HG03097 (cell line): Measurements from ENCODE around the gene KLF5.
"Not testable (repeated sequence)": the region's sequence is repeated elsewhere in the genome, so short reads cannot be mapped to it uniquely, and the experiment has no call there.

Source experiments
- ATAC-seq: cut with Tn5 transposase; IDR thresholded peaks from one replicate; pipeline ENCODE4 v1.9.1; 2021; ENCODE audit not compliant: unreplicated experiment, low FRiP score

The KLF5 gene

DNA sequence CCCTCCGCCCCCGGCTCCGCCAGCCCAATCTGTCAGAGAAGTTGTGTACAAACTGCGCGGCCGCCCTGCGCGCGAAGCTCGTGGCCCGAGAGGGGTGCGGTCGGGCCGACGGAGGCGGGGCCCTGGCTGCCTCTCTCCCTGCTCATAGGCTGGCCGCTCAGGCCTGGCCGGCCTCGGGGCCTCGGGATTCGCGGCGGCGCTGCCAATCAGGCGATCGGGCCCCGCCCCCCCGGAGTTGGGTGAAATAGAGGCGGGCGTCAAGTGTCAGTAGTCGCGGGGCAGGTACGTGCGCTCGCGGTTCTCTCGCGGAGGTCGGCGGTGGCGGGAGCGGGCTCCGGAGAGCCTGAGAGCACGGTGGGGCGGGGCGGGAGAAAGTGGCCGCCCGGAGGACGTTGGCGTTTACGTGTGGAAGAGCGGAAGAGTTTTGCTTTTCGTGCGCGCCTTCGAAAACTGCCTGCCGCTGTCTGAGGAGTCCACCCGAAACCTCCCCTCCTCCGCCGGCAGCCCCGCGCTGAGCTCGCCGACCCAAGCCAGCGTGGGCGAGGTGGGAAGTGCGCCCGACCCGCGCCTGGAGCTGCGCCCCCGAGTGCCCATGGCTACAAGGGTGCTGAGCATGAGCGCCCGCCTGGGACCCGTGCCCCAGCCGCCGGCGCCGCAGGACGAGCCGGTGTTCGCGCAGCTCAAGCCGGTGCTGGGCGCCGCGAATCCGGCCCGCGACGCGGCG is at the start of gene KLF5:
KLF5 (plus strand) TSS at position 270 of the 724 bp plus-strand sequence; CDS start at position 593, 323 bp downstream.
- peak; percentile 98 for ATAC-seq

DNA sequence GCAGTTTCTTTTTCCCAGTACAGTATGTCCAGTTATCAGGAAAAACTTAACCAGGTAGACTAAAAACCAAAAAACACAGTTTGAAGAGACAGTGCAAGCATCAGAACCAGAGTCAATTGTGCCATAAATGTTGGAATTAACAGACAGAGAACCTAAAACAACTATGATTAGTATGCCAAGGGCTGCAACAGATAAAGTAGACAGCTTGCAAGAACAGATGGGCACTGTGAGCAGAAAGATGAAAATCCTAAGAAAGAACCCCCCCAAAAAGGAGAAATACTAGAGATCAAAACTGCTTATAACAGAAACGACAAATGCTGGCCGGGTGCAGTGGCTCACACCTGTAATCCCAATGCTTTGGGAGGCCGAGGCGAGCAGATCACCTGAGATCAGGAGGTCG is 47.1 kb upstream of the KLF5 start:
- ATAC-seq: no peak

DNA sequence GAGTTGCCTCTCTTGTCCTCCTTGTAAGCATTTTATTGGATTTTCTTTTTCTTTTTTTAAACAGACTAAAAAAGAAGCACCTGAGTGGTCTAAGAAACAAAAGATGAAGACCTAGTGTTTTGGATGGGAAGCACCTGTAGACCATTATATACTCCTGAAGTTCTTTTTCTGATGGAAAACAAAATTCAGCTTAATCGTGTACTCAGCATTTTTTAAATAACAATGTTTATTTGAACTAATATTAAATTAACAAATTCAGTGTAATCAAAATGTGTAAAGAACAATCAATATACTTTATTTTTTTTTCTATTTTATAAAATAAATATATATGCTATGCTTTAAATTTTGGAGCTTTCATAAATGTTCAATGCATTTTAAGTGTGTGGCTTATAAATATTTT is 43.0 kb upstream of the KLF5 start:
- no peak for ATAC-seq

DNA sequence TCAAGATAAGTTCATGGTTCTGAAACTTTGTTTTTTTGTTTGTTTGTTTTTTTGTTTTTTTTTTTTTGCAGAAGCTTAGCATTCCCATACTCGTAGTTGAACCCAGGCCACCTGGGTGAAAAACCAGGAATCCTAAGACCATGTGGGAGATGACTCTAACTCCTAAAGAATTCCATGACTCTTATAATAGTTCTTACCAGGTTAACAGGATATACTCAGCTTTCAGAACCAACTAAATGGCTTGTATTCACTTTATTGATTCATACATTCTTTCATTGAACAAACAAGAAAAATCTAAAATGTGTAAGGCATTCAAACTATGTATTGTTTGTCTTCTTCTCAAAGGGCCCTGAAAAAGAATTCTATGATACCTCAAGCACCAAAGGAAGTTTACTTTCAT is 40.5 kb upstream of the KLF5 start:
- no peak for ATAC-seq

DNA sequence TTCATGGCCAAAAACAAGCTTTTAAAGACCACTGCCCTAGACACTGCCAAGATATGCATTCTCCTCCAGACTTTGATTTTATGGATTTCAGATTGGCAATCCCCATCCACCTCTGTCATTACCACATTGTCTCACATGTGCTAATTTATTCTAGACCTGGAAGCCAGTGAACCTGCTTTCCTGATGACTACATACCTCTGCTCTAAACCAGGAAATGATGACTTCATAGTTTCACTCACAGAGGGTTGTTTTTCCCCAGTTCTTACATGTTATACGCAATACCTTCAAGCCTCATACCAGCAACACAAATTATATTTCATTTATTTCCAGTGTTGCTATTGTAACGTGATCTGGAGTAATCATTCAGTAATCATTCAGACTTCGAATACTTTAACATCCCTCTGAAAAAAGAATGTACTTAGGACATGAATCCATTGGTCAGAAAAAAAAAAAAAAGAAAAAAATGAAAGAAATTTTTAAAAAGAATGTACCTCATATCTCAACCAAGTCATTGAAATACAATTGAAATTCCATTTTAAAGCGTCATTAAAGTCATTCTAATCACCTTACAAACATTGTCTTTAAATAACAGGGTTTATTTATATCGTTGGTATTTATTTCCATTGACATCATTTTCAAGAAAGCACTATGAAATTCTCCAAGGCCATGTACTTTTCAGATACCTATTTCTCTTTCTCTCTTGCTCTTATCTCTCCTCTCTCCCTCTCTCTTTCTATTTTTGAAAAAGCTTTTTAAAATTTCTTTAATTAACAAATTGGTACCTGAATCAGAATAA is 33.4 kb upstream of the KLF5 start:
- ATAC-seq: no peak

DNA sequence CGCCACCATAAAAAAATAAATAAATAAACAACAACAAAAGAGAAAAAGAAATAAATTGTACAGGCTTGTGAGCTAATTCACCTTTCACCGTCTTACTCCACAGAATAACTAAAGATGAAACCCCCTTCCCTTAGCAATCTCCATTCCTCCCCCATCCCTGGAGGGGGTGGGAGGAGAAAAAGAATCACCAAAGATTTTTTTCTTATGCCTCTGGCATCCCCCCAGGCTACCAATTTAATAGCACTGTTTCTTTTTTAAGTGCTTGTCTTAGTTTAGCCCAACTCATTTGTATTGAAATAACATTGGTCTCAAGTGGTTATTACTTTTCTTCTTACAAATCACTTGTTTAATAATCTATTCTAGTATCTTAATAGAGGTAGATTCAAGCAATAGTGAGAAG is 23.9 kb upstream of the KLF5 start:
- ATAC-seq: no peak

DNA sequence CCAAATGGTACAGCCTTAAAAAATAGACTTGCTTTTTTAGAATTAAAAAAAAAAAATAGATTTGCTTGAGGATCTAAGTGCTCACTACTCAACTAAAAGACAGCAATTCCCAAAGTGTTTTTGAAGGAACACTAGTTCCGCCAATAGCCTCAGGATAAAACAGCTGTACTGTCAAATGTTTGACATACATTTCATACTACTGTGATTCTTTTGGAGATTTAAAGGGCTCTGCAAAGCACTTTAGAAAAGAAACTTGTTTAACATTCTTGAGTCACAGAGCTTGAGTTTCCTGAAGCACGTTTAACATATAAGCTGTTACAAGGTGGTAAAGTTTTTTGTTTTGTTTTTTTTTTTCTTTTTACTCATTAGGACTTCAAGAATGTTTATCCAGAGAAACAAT is 23.1 kb upstream of the KLF5 start:
- no peak for ATAC-seq

DNA sequence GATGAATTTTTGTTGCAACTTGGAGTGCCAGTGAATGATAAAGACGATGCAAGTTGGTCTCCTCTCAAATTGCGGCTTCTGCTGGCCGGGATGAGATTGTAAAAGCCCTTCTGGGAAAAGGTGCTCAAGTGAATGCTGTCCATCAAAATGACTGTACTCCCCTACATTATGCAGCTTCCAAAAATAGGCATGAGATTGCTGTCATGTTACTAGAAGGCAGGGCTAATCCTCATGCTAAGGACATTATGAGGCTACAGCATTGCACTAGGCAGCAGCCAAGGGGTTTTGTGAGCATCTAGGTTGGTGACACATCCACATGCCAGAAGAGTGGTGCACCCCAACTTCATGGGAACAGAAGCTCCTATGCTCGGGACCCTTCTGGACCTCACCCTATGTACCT is 22.2 kb upstream of the KLF5 start:
- no peak for ATAC-seq

DNA sequence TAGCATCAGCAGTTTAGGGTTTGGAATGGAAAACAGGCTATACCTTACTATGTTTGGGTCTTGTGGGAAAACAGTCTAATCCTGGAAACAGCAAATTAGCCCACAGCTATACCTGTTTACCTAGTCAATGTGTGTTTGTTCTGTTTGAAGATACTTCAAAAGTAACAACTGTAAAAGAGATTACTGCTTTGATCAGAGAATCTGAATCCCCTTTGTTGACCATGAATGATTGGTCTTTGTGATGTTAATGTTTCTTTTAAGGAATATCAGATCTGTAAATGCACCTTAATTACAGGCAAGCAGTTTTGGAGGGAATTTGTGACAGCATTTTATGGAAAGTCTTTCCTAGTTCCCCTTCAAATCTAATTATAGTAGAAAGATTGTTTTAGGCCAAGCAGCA is 20.7 kb upstream of the KLF5 start:
- no peak for ATAC-seq

DNA sequence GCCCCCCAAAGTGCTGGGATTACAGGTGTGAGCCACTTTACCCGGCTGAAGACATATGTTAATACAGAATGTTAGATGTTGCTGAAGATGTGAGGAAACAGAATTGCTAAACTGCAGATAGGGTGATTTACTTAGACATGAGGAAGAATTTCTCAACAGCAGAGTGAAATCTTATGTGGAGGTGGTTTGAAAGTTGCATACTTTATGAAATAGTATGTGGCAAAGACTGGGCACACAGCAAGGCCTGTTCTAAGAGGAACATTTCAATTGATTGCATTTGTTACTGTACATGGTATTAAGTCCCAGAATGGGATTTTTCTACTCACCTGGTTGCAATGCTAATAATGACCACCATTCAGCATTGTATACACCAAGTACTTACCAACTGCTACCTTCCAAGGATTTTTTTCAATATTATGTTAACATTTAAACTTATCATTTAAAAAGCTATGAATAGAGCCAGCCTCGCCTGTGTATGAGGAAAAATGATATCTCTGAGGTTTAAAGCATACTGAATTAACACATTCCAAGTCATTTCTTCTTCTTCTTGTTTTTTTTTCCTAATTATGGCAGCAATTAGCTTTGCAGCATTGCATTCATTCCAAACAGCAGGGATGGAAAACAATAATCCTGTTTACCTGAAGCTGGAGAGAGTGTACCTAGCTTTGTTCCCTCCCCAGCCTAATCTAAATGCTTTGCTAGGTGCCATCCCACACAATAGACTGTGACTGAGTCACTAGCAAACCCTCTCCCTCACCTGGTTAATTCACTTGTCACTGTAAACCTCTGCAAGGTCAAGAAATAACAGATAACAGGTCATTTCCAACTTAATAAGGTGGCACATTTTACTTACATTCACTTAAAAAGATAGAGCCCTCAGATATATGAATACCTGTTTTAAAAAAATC is 19.4 kb upstream of the KLF5 start:
- ATAC-seq: no peak

DNA sequence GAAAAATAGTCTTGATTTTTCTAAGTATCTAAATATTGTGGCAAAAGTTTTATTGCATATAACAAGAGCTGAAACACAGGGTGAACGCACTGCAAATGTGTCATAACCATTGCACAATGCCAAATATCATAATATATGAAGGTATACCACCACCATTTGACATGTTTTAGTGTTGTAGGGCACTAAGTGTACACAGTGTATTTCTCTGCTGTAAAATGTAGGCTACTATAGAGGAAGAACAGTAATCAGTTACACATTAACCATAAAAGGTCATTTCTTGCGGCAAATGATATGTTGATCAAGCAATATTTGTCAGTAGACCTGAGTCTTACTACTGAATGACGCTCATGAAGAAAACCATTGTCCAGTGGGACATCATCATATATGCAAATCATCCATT is 18.3 kb upstream of the KLF5 start:
- no peak for ATAC-seq

DNA sequence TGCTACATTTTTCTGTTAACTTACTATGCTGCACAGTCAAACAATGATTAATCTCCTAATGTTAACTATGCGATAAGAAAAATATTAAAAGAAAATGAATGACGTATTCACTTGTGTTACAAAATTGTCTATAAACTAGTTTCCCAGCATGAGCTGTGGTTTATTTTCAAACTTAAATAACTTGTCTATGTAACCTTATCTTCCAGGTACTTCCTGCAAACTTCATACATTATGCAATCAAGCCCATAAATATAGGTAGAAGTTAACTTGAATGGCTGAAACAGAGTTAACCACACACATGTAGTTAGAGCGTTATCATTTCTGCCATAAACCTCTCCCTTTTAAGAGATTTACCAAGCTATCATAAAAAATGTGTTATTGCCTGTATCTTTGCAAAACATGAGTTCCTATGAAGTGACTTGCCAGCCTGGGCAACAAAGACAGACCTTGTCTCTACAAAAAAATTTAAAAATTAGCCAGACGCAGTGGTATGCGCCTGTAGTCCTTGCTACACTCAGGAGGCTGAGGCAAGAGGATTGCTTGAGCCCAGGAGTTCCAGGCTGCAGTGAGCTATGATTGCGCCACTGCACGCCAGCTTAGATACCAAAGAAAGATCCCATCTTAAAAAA is 17.7 kb upstream of the KLF5 start:
- ATAC-seq: no peak

DNA sequence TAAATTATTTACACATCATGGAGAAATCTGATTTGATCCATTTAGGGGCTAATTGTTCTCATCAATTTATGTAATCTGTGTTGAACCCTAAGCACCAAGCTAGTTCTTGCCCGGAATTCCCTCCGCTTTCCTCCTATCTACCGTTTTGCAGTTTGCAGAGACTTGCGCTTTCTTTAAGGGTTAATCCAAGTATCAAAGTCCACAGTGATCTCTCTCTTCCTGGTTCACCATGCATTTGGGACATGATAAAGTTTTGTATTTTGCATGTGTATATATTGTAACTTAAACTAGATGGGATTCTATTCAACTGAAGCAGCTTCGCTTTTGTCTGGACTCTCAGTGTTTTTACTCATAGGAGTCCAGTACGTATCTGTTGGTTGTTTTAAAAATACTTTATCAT is 13.8 kb upstream of the KLF5 start:
- no peak for ATAC-seq

DNA sequence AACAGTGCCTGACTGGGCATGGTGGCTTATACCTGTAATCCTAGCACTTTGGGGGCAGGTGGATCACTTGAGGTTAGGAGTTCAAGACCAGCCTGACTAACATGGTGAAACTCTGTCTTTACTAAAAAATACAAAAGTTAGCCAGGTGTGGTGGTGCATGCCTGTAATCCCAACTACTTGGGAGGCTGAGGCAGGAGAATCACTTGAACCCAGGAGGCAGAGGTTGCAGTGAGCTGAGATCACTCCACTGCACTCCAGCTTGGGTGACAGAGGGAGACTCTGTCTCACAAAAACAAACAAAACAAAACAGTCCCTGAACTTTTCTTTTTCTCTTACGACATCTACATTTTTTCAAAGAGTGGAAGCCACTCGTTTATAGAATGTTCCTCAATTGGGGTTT is 10.2 kb upstream of the KLF5 start:
- not testable (repeated sequence) for ATAC-seq

DNA sequence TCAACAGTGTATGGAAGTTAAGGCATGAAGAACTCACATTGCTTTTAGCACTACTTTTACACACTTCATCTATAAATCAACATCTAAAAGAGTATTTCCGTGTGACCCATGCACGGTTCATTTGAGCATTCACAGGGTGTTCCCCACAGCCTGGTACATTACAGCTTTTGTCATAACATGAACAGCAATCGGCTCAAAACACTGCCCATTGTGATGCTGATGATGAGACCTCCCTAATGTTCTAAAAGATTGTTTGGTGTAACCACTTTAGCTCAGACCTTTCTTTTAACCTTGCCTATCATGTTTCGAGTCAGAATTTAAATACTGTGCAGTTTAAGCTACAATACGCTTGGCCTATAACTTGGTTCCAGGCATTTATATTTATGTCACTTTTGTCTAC is 4.1 kb upstream of the KLF5 start:
- ATAC-seq: no peak

DNA sequence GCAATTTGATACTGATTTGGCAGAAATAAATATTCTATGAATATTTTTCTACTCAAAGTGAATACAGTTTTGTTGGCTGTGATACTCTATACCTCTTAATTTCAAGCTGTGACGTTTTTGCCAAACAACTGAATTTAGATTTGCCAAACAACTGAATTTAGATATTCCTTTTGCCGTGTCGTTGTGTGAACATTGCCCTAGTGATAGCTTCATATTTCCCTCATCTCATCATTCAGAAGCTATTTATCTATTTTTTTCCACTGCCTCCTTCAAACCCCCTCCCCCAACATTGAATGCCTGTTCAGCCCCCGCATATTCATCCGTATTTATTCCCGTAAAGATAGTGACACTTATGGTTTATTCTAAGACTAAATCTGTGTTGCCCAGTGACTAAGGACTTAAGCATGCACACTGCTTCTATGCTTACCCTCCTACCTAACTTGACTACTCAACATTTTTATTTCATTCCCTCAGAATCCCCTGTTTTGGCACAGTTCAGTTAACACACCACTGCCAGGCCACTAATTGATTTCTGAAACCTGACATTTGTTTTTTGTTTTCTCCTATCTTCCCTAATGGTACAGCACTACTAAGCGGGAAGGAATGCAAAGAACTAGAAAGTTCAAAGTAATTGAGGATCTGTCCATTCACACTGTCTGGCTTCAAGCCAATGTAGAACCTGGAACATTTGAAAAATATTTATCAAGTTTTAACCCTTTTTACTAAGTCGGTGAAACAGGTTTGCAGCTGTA is 2.8 kb upstream of the KLF5 start:
- ATAC-seq: no peak

DNA sequence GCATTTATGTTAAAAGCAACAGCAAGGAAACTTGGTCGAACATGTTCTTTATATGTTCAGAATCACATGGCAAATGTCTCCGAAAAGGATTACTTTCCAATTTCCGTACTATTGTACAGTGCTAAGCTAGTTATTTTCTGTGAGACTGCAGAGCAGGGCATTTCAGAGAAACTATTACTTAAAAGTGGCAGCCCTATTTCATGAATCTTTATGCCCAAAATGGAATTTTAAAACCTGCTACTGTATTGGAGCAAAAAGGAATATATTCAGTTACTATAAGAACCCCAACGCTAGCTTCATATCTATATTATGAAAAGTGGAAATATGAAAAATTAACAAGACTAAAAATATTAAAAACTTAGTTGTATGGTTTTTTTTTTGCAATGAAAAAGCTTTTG is 2.2 kb upstream of the KLF5 start:
- no peak for ATAC-seq

DNA sequence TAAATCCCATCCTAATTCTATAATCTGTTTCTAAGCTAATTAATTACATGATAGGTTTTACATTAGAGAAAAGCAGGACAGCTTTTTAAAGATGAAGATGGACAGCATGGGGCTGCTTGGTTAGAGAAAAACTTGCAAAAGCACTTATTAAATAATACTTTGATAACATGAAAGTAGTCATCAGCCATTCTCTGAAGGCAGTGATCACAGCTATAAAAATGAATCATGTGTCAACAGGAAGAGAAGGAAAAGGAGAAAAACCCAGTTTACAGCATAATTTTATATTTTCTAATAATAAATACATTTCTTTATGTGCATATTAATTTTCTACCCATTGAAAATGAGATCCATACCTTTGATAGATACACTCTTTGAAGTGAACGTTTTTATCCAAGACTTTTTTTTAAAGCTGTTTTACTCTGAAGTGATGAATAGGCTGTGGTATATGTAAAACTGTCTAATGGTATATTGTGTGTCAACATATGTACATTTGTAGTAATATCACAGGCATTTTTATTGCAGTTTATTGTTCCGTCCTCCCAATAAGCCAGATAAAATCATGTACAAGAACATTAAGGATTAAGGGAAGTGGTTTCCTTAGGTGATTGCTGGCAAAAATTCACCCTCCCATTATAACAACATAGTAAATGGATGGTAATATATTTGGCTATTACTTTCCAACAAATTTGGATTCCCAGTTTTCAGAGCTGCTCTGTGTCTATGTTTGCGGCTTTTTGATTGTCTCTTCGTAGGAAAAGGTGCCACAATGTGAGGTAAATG is 1.3 kb upstream of the KLF5 start:
- ATAC-seq: no peak

DNA sequence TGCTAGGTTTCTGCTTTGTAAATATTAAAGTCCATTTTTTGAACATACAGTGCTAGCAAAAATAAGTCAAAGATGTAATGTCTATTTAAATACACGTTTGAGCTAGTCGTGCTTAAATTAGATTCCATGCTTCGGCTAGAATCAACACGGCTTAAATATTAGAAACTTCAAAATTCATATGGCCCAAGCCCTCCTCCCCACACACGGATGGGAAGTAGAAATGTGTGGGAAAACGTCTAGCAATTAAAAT is 816 bp upstream of the KLF5 start:
- no peak for ATAC-seq

DNA sequence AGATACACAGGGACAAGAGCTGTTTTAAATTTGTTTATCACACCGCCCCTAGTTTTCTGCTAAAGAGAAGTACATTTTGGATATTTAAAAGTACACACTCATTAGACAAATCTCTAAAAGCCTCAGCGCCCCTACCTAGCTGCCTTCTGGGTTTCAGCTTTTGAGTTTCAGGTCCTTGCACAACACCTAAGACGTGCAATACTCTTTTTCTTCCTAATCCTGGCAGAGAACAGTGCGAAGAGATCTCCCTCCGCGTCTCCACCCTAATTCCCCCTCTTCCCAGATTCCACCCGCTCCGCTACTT is 421 bp upstream of the KLF5 start:
- peak; percentile 12 for ATAC-seq
